NCI-H146 treated with DMSO at 0.1 percent for 48 hours (cell line): ENCODE data around the gene RPP14.
"Not testable (repeated sequence)": the region's sequence is repeated elsewhere in the genome, so short reads cannot be mapped to it uniquely, and the experiment has no call there.

Source experiments
- DNase-seq: peaks from one replicate; lab custom pipeline; 2025; ENCODE audit not compliant: unreplicated experiment; lab: John Stamatoyannopoulos, UW

RPP14 gene

GRCh38 chr3:58305882-58306711 lies at the start of gene RPP14, which contains the start of gene HTD2:
TSS of gene RPP14 (plus strand) at chr3:58306245. CDS start at chr3:58310330, 4,085 bp downstream.
TSS of gene HTD2 (plus strand) at chr3:58306520. CDS start at chr3:58317614, 11,094 bp downstream.
- peak; percentile 78 for DNase-seq

GRCh38 chr3:58256511-58256910 lies 49.5 kb upstream of the RPP14 start:
- no peak for DNase-seq

- DNase-seq: no peak
Measured at GRCh38 chr3:58258392-58259055, 47.5 kb upstream of the RPP14 start.

GRCh38 chr3:58260261-58260731 lies 45.7 kb upstream of the RPP14 start:
- no peak for DNase-seq

GRCh38 chr3:58260733-58261132 lies 45.3 kb upstream of the RPP14 start:
- DNase-seq: no peak

GRCh38 chr3:58261954-58262666 lies 43.9 kb upstream of the RPP14 start:
- DNase-seq: no peak

DNA sequence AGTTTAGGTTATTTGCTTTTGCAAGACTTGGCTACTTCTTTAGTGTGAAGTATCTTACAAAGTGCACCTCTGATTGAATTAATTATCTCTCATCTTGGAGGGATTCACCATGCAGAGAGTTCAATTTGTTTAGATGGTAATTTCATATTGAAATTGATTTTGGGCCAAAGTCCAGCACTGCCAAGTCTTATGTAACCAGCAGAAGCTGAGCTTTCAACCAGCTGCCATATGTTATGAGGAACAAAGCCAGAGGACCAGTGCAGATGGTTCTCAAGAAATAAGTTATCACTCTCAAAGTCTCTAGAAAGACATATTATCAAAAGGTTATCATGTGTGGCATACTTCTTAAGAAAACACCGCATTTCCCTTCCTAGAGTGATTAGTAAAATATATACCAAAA lies 39.5 kb upstream of the RPP14 start:
- DNase-seq: no peak

GRCh38 chr3:58267543-58267942 lies 38.5 kb upstream of the RPP14 start:
- not testable (repeated sequence) for DNase-seq

- no peak for DNase-seq
Measured at GRCh38 chr3:58269356-58269755, 36.7 kb upstream of the RPP14 start.

GRCh38 chr3:58270485-58270884 lies 35.6 kb upstream of the RPP14 start:
- no peak for DNase-seq

GRCh38 chr3:58271901-58272501 lies 34.0 kb upstream of the RPP14 start:
- no peak for DNase-seq

DNA sequence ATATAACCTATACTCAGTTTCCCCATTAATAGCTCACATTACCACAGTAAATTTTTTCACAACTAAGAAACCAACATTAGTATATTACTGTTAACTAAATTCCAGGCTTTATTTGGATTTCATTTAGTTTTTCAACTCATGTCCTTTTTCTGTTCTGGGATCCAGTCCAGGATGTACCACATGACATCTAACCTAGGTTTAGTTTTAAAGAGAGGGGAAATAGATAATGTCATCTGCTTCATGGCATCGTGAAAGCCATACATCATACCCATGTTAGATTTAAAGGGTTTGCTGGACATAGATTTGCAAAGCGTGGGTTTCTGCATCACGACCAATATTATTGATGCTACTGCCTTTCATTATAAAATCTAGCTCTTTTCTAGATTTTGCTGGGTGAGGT lies 33.2 kb upstream of the RPP14 start:
- no peak for DNase-seq

DNA sequence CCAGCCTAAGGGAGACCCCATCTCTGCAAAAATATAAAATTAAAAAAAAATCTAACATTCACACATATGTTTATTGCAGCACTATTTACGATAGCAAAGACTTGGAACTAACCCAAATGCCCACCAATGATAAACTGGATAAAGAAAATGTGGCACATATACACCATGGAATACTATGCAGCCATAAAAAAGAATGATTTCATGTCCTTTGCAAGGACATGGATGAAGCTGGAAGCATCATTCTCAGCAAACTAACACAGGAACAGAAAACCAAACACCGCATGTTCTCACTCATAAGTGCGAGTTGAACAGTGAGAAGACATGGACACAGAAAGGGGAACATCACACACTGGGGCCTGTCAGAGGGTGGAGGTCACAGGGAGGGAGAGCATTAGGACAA lies 32.7 kb upstream of the RPP14 start:
- DNase-seq: not testable (repeated sequence)

GRCh38 chr3:58274027-58274614 lies 31.9 kb upstream of the RPP14 start:
- no peak for DNase-seq

GRCh38 chr3:58281069-58281468 lies 25.0 kb upstream of the RPP14 start:
- no peak for DNase-seq

- no peak for DNase-seq
Measured at GRCh38 chr3:58285334-58285733, 20.7 kb upstream of the RPP14 start.

DNA sequence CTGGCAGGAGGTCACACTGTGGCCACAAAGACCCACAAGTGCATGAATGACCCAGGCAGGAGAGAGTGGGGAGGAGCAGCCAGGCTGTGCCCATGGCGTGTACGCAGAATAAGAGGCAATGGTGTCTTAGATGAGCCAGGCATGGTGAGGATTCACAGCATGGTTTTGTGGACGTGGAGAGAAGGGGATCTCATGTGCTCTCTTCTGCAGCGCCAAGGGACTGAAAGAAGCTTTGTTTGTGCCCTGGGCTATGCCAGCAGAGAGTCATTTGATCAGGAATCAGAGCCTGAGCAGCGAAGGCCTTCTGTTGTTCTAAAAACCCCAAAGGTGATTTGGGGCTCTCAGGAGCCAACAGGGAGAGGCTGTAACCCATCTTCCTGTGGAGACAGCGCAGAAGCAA lies 18.7 kb upstream of the RPP14 start:
- no peak for DNase-seq

- no peak for DNase-seq
Measured at GRCh38 chr3:58288011-58288728, 17.9 kb upstream of the RPP14 start.

- DNase-seq: not testable (repeated sequence)
Measured at GRCh38 chr3:58288964-58289613, 17.0 kb upstream of the RPP14 start.

- DNase-seq: not testable (repeated sequence)
Measured at GRCh38 chr3:58290446-58290845, 15.6 kb upstream of the RPP14 start.
